ENCODE results near the gene SPATA31D4.

The SPATA31D4 gene

GRCh38 chr9:81964218-81965171 lies 36.3 kb downstream of the SPATA31D4 start:
- peak; percentile 49 for DNase-seq (ENCODE audit: low read depth)

GRCh38 chr9:81968026-81968425 lies 39.8 kb downstream of the SPATA31D4 start:
- no peak for DNase-seq (ENCODE audit: low read depth)

GRCh38 chr9:81969971-81970370 lies 41.7 kb downstream of the SPATA31D4 start:
- DNase-seq (ENCODE audit: low read depth) = peak; percentile 7

GRCh38 chr9:81971727-81972126 lies 43.5 kb downstream of the SPATA31D4 start:
- DNase-seq (ENCODE audit: low read depth) = no peak

- DNase-seq (ENCODE audit: low read depth) = no peak
Observed at GRCh38 chr9:81974764-81975163, 46.5 kb downstream of the SPATA31D4 start.

GRCh38 chr9:81976351-81976750 lies 48.1 kb downstream of the SPATA31D4 start:
- no peak for DNase-seq (ENCODE audit: low read depth)

- DNase-seq (ENCODE audit: low read depth) = no peak
Observed at GRCh38 chr9:81979196-81979595, 51.0 kb downstream of the SPATA31D4 start.

- no peak for DNase-seq (ENCODE audit: low read depth)
Observed at GRCh38 chr9:81980568-81980967, 52.3 kb downstream of the SPATA31D4 start.

GRCh38 chr9:81981883-81982282 lies 53.7 kb downstream of the SPATA31D4 start:
- DNase-seq (ENCODE audit: low read depth) = no peak

All from iris pigment epithelial cell (primary cell).